Sigmoid colon (tissue), 4 donors: ENCODE measurements around the gene DGKH.

Source experiments
- POLR2A ChIP-seq, 2 donors: fragments of 450-650 bp; IDR thresholded peaks; one replicate each; pipeline ENCODE4 v1.6.1; 2016; ENCODE audit warnings: antibody characterized with exemption in 2 of 2, mild to moderate bottlenecking in 2 of 2, moderate library complexity in 2 of 2
- POLR2AphosphoS5 ChIP-seq, 4 donors: sonication (generic); formaldehyde crosslinking; IDR thresholded peaks; one replicate each; pipeline ENCODE4 v1.6.1; 2017; ENCODE audit warnings: antibody characterized with exemption in 4 of 4
- TF ChIP-seq, protein P1 (sequence below), 4 experiments: fragments of 450-650 bp in 3 of 4; fragments of 200-600 bp in 1 of 4; IDR thresholded peaks; one replicate each; pipeline ENCODE4 v1.5.1; 2016 to 2019; ENCODE audit warnings: antibody characterized with exemption in 4 of 4, mild to moderate bottlenecking in 3 of 4, moderate library complexity in 2 of 4

DNA sequence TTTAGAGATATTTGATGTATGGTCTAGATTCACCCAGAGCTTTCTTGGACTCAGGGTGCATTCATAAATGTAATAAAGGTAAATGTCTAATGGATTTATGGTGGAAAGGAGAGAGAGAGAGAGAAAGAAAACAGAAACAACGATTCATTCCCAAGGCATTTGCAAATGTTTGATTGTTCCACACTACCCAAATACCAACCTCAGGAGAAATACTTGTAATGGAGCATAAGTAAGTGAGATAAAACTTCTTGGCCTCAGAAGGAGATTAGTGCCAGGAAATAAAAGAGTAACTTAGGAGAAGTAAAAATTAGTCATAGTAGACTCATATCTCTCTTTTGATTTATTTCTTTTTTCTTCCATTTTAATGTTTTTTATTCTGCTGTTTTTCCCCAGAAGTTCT is 40.6 kb upstream of the DGKH start:
- no peak for TF ChIP-seq POLR2AphosphoS5 (IDR thresholded peaks at IDR 0.05)
- no peak for TF ChIP-seq POLR2A (IDR thresholded peaks at IDR 0.05)
- TF ChIP-seq, protein P1, sequence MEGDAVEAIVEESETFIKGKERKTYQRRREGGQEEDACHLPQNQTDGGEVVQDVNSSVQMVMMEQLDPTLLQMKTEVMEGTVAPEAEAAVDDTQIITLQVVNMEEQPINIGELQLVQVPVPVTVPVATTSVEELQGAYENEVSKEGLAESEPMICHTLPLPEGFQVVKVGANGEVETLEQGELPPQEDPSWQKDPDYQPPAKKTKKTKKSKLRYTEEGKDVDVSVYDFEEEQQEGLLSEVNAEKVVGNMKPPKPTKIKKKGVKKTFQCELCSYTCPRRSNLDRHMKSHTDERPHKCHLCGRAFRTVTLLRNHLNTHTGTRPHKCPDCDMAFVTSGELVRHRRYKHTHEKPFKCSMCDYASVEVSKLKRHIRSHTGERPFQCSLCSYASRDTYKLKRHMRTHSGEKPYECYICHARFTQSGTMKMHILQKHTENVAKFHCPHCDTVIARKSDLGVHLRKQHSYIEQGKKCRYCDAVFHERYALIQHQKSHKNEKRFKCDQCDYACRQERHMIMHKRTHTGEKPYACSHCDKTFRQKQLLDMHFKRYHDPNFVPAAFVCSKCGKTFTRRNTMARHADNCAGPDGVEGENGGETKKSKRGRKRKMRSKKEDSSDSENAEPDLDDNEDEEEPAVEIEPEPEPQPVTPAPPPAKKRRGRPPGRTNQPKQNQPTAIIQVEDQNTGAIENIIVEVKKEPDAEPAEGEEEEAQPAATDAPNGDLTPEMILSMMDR (IDR thresholded peaks at IDR 0.05): no peak
